T-helper 1 cell treated with Interleukin-12 subunit alpha and Interleukin-12 subunit beta and Interleukin-4 antibody, amounts not matched to agents 30 μg/mL and 1 μg/mL, for 36 hours (primary cell): ENCODE data around the gene APCDD1L.
"Not testable (repeated sequence)": the region's sequence is repeated elsewhere in the genome, so short reads cannot be mapped to it uniquely, and the experiment has no call there.

Experiments
- H3K27ac Mint-ChIP-seq: one replicate; pipeline ENCODE4 v1.8.0; 2021; ENCODE audit warnings: mild to moderate bottlenecking, mixed read lengths
- H3K27me3 Mint-ChIP-seq: one replicate; pipeline ENCODE4 v1.8.0; 2021; ENCODE audit warnings: low read depth, mixed read lengths
- H3K36me3 Mint-ChIP-seq: one replicate; pipeline ENCODE4 v1.8.0; 2021; ENCODE audit warnings: low read depth, mixed read lengths
- H3K4me1 Mint-ChIP-seq: one replicate; pipeline ENCODE4 v1.8.0; 2021; ENCODE audit warnings: low read depth, mixed read lengths
- H3K4me3 Mint-ChIP-seq: one replicate; pipeline ENCODE4 v1.8.0; 2021; ENCODE audit warnings: mild to moderate bottlenecking, moderate library complexity, mixed read lengths
- H3K9me3 Mint-ChIP-seq: one replicate; pipeline ENCODE4 v1.8.0; 2021; ENCODE audit warnings: mixed read lengths

APCDD1L gene

DNA sequence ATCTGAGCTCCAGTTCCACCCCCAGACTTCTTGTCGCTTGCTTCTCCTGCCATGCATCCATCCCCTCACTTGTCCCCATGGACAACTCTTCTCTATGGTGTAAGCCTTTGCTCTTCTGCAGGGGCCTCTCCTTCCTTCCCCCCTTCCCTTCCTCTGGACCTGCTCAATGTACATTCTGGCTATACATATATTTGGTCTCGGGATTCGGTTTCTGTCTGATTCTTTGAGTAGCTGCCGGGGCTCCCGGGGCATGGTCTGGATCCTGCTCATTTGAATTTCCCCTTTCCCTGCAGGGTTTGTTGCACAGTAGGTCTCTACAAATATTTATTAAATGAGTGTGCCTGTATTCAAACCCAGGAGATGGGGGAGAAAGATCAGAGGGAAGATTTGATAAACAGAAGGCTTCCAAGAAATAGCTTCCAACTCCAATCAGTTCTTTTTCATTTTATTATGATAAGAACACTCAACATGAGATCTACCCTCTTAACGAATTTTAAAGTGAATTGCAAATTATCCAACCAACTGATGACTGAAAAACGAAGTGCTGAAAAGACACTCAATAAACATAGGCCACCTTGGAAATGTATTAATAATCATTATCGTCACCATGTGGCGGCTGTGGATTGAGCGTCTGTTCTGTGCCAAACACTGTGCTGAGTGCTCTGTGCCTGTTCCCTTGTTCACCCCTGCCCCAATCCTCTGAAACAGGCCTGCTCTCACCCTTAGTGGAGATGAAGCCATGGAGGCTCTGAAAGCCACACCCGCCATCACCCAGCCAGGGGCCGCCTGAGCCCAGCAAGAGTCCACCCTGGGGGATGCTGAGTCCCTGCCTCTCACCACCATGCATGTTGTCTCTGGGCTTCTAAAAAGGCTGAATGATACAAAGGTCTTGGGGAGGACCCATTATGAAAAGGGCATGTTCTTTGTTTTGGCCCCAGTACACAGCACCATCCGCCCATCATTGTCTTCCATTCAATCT, 34.3 kb upstream of the APCDD1L start:
- Mint-ChIP-seq H3K27ac (no peak overlapping the region), H3K4me1 (no peaks in the 10 kb centered on the region), H3K4me3 (no peak overlapping the region), H3K36me3 (no peaks in the 10 kb centered on the region), H3K27me3 (peaks cover 13% of the 10 kb centered on the region), H3K9me3 (no peaks in the 10 kb centered on the region)

DNA sequence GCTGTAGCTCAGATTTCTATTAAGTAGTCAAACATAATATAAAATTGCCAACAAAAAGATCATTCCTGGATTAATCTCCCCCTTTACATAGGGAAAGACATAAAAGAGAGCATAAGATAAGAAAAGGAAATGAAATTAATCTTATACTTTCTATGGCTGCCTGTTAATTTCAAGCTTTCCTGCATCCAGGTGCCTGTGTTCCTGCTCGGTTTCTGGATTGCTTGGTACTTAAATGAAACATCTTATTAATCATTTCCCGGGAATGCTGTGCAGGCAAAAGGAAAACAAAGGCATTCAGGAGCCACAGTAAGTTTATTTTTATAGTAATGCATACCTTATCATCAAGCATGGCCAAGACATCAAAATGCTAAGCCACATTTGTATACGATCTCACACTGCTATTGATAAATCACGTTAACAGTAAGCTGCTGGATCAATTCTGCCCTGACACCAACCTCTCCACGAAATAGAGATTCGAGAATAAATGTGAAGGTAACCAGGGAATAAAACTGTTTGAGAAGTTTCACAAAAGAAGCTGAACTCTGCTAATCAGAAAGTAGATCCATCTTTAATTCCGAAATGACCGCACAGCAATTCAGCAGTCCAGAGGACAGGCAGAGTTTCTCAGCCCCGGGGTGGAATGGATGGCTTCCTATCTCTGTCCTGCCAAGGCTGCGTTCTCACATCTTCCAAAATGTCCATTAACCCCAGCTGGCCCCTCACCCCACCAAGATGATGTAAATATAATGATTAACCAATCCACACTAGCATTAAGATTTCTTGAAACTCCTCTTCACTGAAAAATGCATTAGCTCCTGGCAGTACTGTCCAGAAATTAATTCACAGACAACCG, 32.6 kb upstream of the APCDD1L start:
- no peak overlapping the region for H3K4me3 Mint-ChIP-seq
- H3K27me3 Mint-ChIP-seq = peaks cover 5% of the 10 kb centered on the region
- H3K4me1 Mint-ChIP-seq = no peaks in the 10 kb centered on the region
- no peaks in the 10 kb centered on the region for H3K9me3 Mint-ChIP-seq
- H3K36me3 Mint-ChIP-seq = no peaks in the 10 kb centered on the region
- H3K27ac Mint-ChIP-seq = no peak overlapping the region

DNA sequence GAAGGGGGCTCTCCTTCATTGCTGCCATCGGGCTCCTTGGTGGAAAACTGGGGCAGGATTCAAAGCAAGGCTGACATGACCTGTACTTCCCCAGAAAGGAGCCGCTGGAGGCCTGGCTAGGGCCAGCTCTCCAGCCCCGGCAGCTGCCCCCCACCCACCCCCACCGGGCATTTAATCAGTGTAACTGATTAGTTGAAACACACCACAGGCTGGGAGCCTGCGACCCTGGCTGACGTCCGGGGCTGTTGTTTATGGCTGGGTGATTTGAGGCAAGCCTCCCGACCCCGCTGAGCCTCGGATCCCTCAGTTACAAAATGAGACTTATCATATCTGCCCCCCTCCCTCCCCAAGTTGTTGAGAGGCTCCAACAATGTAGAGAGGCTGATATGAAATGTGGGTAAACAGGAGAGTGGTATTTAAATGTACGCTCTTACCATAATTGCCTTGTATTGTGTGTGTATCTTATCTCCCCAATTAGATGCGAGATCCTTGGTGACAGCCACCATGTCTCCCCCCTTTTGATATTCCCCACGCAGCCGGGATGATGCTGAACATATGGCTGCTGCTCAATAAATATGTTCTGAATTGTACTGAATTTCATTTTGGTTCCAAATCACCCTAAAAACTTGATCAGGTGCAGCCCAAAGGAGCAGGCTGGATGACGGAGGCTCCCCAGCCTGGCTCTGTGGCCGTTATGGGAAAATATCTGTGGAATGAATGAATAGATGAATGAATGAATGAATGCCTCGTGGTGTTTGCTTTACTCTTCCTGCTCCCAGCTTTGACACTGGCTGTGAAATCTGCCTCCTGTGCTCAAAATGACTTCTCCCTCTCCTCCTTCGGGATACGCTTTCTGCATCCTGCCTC, 31.8 kb upstream of the APCDD1L start:
- H3K4me3 Mint-ChIP-seq = no peak overlapping the region
- H3K27ac Mint-ChIP-seq = no peak overlapping the region
- no peaks in the 10 kb centered on the region for H3K4me1 Mint-ChIP-seq
- H3K9me3 Mint-ChIP-seq = no peaks in the 10 kb centered on the region
- H3K27me3 Mint-ChIP-seq = peaks cover 5% of the 10 kb centered on the region
- no peaks in the 10 kb centered on the region for H3K36me3 Mint-ChIP-seq

DNA sequence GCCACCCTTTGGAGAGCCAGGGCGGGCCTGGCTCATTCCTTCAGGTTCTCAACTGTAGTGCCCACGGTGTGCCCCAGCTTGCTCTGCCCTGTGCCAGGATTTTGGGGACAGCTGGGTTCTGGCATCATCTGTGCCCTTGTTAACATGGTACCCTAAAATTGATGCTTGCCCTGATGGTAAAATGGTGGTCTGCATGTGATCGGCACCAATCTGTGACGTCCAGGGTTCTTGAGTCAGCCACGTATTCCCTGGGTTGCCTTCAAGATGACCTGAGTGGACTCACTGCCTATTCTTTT, 31.2 kb upstream of the APCDD1L start:
- Mint-ChIP-seq H3K9me3 (no peaks in the 10 kb centered on the region), H3K36me3 (no peaks in the 10 kb centered on the region), H3K27me3 (peaks cover 5% of the 10 kb centered on the region), H3K4me3 (no peak overlapping the region), H3K4me1 (no peaks in the 10 kb centered on the region), H3K27ac (no peak overlapping the region)

DNA sequence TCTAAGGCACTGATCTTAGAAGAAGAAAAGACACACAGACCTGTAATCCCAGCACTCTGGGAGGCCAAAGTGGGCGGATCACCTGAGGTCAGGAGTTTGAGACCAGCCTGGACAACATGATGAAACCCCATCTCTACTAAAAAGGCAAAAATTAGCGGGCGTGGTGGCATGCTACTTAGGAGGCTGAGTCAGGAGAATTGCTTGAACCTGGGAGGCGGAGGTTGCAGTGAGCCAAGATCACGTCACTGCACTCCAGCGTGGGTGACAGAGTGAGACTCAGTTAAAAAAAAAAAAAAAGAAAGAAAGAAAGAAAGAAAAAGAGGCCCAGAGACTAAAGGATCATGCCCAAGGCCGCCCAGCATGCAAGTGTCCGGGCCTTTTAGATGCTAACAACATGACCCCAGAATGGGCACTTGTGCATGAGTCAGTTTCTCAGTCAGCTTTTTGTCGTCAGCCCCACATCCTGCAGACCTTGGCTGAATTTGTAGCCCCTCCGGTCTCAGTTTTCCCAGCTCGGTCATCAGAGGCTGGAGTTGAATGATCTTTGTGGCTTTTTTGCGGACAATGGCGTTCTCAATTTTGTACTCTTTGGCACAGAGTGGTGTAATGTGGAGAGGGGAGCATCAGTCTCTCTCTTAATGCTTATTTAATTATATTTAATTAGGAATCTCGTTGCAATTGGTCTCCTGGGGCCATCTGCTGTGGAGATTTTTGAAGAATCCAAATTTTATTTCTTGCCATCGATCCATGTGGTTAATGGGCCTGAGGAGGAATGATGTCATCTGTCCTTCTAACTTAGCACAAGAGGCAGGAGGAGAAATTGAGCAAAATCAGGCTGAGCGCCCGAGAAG, 30.6 kb upstream of the APCDD1L start:
- Mint-ChIP-seq H3K9me3 (no peaks in the 10 kb centered on the region), H3K4me1 (no peaks in the 10 kb centered on the region), H3K27me3 (peaks cover 5% of the 10 kb centered on the region), H3K27ac (no peak overlapping the region), H3K4me3 (no peak overlapping the region), H3K36me3 (no peaks in the 10 kb centered on the region)

DNA sequence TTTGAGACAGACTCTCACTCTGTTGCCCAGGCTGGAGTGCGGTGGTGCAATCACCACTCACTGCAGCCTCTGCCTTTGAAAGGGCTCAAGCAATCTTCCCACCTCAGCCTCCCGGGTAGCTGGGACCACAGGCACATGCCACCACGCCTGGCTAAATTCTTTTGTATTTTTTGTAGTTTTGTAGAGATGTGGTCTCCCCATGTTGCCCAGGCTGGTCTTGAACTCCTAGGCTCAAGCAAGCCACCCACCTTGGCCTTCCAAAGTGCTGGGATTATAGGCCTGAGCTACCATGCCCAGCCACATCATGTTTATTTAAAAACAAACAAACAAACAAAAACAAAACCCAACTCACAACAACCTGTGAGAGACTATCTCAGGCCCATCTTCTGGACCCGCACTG, 29.7 kb upstream of the APCDD1L start:
- no peak overlapping the region for H3K4me3 Mint-ChIP-seq
- H3K27ac Mint-ChIP-seq = no peak overlapping the region
- H3K4me1 Mint-ChIP-seq = no peaks in the 10 kb centered on the region
- H3K36me3 Mint-ChIP-seq = no peaks in the 10 kb centered on the region
- peaks cover 5% of the 10 kb centered on the region for H3K27me3 Mint-ChIP-seq
- no peaks in the 10 kb centered on the region for H3K9me3 Mint-ChIP-seq

DNA sequence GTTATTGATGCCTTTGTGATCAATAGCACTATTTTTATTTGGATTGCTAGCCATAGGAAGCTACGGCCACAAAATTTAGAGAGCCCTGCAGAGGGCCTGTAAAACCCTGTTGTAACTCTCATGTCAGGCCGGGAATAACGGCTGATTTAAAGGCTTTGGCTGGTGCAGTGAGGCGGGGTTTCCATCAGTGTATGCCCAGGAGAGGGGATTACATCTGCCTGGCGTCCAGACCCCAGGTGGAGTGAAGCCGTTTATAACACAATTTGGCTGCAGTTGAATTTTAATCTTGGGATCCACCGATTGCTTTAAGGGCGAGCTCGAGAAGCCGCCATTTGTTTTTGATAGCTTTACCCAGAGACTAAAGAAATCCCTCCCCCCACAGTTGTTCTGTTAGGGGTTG, 29.1 kb upstream of the APCDD1L start:
- Mint-ChIP-seq H3K9me3 (peaks cover 3% of the 10 kb centered on the region), H3K27me3 (peaks cover 5% of the 10 kb centered on the region), H3K4me3 (no peak overlapping the region), H3K27ac (no peak overlapping the region), H3K36me3 (no peaks in the 10 kb centered on the region), H3K4me1 (no peaks in the 10 kb centered on the region)

DNA sequence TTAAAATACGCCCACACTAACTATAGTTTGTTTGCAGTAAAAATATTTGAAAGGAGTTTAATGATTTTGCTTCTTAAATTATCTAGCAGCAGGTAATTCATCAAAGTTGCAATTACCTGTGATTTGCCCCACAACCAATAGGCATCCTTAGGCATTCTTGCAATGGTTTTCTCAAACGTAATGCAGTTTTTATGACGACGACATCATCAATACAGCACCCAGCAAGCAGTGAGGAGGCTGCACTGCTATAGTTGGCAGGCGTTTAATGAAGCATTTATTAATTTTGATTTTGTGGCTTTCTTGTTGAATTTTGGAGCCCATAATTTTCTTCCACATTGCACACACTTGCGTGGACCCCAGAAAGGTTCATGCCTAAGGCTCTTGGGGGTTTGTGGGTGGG, 28.1 kb upstream of the APCDD1L start:
- no peaks in the 10 kb centered on the region for H3K4me1 Mint-ChIP-seq
- H3K27ac Mint-ChIP-seq = no peak overlapping the region
- no peak overlapping the region for H3K4me3 Mint-ChIP-seq
- peaks cover 7% of the 10 kb centered on the region for H3K9me3 Mint-ChIP-seq
- peaks cover 5% of the 10 kb centered on the region for H3K27me3 Mint-ChIP-seq
- no peaks in the 10 kb centered on the region for H3K36me3 Mint-ChIP-seq

DNA sequence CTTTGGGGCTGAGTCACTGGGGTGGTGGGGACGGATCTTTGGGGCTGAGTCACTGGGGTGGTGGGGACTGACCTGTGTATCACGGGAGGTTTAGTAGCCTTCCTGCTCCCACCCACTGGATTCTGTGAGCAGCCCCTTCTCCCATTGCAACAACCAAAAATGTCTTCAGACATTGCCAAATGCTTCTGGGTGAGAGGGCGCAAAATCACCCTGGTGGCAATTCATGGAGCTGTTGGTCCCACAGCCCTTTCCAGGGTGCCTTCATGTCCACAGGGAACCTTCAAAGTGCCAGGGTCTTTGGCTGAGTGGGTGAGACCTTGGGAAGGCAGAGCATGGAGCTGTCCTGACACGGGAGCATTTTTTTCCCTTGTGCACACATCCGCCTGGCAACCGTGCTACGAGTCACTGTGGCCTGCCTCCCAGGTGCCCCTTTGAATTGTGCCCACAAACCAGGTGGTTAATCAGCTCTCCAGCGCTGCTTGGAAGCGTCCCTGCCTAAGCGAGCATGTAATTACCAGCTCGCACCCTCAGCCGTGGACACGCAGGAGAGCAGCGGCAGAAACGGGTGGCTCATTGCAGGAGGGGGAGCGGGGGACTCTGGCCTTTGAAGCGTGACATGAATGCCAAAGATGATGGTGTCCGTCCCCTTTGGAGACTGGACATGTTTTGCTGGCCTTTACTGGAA, 27.4 kb upstream of the APCDD1L start:
- H3K27ac Mint-ChIP-seq = no peak overlapping the region
- no peaks in the 10 kb centered on the region for H3K36me3 Mint-ChIP-seq
- peaks cover 5% of the 10 kb centered on the region for H3K27me3 Mint-ChIP-seq
- H3K9me3 Mint-ChIP-seq = peaks cover 14% of the 10 kb centered on the region
- H3K4me3 Mint-ChIP-seq = no peak overlapping the region
- no peaks in the 10 kb centered on the region for H3K4me1 Mint-ChIP-seq

DNA sequence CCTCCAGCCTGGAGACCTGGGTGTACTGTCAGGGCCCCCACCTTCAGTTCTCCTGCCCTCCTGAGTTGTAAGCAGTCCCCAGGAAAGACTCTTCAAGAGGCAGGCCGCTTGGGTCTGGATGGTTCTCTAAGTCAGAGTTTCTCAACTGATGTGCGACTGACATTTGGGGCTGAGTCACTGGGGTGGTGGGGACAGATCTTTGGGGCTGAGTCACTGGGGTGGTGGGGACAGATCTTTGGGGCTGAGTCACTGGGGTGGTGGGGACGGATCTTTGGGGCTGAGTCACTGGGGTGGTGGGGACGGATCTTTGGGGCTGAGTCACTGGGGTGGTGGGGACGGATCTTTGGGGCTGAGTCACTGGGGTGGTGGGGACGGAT, 26.8 kb upstream of the APCDD1L start:
- not testable (repeated sequence) for H3K36me3 Mint-ChIP-seq, H3K4me1 Mint-ChIP-seq, H3K27ac Mint-ChIP-seq, H3K27me3 Mint-ChIP-seq, H3K4me3 Mint-ChIP-seq
- H3K9me3 Mint-ChIP-seq = peaks cover 15% of the 10 kb centered on the region

DNA sequence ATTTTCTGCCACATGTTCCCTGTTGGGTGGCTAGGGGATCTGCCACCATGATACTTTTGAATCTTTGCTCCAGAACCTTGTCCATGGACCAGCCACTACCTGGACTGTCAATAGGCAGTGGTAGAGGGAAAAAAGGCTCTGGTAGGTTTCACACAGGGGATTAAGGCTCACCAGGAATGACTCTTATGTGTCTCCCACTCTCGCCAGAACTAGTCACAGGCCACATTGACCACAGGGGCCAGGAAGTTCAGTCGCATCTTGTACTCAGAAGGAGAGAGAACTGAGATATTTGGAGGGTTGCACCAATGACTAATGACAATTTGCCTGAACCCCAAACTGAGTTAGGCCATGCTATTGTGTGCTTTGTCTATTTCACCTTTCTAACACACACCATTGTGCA, 23.6 kb upstream of the APCDD1L start:
- Mint-ChIP-seq H3K27ac (no peak overlapping the region), H3K9me3 (peaks cover 19% of the 10 kb centered on the region), H3K4me1 (no peaks in the 10 kb centered on the region), H3K27me3 (no peaks in the 10 kb centered on the region), H3K36me3 (no peaks in the 10 kb centered on the region), H3K4me3 (no peak overlapping the region)

DNA sequence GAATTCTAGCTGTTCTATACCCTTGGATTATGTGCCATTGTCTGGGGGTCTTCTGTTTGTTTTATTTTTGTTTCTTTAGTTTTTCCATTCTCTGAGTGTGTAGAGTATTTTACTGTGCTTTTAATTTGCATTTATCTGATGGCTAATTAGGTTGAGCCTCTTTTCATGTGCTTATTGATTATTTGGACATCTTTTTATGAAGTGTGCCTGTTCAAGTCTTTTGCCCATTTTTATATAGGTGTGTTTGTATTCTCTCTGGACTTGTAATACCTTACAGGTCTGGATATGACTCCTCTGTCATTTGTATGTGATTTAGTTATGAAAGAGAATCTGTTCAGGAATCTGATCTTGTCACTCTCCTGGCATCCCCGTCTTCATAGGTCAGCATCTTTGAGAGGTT, 22.6 kb upstream of the APCDD1L start:
- no peaks in the 10 kb centered on the region for H3K36me3 Mint-ChIP-seq
- no peak overlapping the region for H3K27ac Mint-ChIP-seq
- no peaks in the 10 kb centered on the region for H3K27me3 Mint-ChIP-seq
- no peak overlapping the region for H3K4me3 Mint-ChIP-seq
- H3K9me3 Mint-ChIP-seq = peaks cover 25% of the 10 kb centered on the region
- no peaks in the 10 kb centered on the region for H3K4me1 Mint-ChIP-seq

DNA sequence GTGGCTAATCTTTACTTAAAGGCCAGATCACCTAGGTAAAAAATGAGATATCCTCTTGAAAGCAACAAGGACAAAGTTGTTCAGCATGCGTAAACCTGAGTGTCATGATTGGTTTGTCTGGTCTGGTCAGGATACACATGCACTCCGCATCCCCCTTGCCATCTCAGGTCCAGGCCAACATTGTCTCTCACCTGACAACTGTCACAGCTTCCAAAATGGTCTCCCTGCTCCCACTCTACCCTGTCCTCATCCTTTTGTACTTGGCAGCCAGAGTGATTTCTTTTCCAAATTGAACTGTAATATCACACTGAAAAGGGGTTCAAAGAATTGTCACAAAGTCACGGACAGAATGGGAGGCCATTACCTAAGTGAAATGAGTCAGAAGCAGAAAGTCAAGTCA, 21.1 kb upstream of the APCDD1L start:
- H3K4me3 Mint-ChIP-seq = no peak overlapping the region
- no peaks in the 10 kb centered on the region for H3K4me1 Mint-ChIP-seq
- H3K27me3 Mint-ChIP-seq = no peaks in the 10 kb centered on the region
- no peaks in the 10 kb centered on the region for H3K36me3 Mint-ChIP-seq
- peaks cover 39% of the 10 kb centered on the region for H3K9me3 Mint-ChIP-seq
- no peak overlapping the region for H3K27ac Mint-ChIP-seq
